ENCODE measurements around the gene MFAP2. TPM values are rescaled to one million over a fixed set of nuclear protein-coding genes. Genes with fewer than 3 reads are reported as not detected.

Gene MFAP2
- total RNA-seq, 1 experiment from 2014 or later, result 12.9 TPM

DNA sequence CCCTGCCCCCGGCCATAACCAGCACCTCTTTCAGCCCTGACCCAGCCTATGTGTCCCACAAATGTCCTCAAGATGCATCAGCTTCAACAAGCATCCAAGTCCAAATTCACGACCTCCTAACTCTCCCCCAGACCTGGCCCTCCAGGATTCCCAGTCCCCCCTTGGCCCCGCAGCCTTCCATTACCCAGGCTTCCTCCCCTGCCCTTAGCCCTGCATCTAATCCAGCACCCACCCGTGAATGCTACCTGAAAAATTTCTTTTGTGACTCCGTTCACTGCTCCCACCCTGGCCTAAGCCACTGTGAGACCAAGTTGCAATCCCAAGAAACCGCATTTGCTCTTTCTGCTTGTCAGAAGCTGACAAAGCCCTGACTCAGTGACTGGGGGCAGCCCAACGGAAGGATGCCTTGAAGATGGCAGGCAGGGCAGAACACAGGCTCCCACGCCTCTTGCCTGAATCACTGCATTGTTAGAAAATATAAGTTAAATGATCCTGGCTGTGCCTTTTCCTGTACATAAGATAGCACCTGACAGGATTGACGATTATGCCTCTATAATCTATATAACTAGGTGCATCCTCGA lies 939 bp upstream of the MFAP2 start:
- peak; percentile 87 for DNase-seq (ENCODE audit: low read depth)

DNA sequence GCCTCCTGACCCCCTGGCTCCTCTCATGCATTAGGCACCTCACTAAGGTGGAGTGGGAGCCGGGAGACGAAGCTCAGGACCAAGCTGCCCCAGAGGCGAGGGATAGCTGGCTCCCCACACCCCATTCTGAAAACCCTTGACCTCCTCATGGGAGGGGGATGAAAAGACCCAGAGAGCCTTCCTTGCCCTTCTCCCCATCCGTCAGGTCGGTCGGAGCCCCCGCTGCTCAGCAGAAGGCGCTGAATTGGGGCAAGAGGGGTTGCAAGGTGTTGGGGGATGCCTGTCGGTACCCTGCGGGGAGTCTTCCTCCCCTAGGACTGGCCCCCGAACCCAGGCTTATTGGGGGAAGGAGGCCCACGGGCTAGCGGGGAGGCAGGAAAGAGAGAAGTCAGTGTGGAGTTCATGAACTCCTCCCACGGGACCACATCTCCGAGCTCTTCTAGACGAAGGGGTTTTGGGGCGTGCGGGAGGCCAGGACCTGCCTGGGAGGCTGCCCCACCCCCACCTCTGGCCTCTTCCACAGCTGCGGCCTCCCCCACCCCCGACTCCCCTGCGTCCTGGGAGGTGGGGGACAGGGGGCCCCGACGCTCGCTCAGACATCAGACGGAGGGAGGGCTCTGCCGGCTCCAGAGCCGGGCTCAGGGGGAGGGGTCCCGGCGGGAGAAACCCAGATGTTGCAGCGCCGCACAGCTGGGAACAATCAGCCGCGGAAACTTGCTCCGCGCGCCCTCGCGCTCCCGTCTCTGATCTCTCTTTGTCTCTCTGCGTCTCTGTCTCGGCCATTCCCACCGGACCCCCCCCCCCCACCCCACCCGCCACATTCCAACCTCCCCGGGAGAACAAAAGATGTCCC lies 719 bp downstream of the MFAP2 start:
- DNase-seq (ENCODE audit: low read depth), result no peak

DNA sequence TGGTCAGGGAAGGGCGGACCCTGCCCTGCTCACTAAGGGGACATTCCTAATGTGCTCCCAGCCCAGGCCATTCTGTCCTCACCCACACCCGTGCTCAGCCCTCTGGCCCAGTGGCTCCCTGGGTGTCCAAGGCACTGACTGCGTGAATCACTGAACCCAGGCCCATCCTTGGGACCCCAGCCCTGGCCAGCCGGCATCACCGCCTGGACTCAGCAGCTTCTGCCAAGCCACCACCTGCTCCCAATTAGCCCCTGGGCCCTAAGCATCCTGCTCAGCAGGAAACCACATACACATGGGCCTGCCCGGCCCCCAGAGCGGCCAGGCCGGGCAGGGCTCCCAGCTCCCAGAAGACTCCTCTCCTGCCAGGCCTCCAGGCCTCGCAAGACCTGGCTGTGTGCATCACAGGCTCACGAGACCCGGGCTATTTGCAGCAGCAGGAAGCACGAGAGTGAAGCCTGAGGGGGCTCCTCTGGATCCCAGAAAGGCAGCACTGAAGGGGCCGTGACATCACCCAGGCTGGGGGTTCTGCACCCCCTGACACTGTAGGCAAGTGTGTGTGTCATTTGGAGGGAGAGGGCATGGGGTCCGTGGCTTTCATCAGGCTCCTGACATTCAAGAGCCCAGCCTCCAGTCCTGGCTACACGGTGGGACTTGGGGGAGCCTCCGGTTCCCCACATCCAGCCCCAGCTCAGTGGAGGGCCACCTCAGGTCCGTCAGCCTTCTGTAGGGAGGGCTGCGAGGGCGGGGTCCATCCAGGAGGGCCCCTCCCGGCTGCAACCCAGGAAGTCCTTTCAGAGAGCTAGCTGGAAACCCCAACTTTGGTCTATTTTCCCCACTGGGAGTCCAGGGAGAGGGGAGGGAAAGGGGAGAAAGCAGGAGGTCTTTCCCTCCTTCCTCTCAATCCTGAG lies 1.6 kb downstream of the MFAP2 start:
- no peak for DNase-seq (ENCODE audit: low read depth)

DNA sequence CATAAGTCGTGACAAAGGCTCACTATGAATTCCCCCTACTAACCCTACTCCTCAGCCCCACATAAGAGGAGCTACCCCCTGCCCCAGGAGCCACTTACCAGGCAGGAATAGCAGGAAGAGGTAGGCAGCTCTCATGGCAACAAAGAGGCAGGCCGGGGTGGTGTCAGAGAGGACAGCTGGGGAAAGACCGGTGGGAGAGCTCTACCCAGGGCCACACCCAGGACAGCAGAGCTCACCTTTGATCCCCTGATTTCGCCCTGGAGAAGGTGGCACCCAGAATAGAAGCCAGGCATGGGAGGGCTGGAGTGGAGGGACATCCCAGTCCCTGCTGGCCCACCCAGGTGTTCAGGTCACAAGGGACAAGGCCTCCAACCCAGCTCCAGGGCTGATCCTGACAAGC lies 2.3 kb downstream of the MFAP2 start:
- DNase-seq (ENCODE audit: low read depth), result no peak

DNA sequence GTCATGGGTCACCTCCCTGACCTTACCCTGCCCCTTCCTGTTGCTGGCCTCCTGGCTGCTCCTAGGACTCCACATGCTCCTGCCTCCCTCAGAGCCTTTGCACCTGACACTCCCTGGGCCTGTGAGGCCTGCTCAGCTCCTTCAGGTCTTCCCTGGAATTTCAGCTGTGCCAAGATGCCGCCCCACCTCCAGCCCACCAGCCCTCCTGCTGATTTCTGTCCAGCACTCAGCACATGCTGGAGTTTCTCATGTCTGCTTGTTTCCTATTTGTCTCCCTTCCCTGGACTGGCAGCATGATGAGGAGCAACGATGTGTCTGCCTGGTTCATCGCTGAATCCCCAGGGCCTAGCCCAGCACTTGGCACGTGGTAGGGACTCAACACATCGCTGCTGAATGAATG lies 3.0 kb downstream of the MFAP2 start:
- no peak for DNase-seq (ENCODE audit: low read depth)

DNA sequence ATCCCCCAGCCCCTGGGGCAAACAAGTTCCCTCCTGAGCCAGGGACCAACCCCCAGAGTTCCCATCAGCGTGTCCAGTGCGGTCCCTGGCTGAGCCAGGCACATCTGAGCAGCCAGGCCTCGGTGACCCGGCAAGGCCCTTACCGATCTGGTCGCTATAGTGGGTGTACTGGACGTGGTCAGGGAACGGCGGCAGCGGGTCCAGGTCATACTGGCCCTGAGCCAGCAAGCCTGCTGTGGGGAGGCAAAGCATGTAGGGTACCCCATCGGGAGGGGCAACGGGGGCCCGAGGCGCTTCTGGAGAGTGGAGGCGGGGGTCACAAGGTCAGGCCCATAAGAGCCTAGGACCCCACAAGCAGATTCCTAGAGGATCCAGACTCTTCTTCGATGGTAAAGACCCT lies 3.5 kb downstream of the MFAP2 start:
- no peak for DNase-seq (ENCODE audit: low read depth)

DNA sequence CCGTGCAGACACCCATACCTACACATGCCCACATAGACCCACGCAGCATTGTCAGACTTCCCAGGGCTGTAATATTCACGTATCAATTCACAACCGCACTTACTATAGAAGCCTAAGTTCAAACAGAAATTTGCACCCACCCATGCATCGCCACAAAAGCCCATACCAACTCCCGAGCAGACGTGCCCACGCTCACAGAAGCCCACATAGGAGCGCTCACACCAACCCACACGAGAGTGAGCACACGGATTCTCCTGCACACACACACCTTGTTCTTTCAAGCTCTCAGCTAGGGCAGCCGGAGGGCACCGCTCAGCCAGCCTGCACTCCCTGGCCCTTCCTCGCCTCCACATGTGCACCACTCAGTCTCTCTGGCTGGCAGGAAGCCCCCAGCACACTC lies 4.6 kb downstream of the MFAP2 start:
- no peak for DNase-seq (ENCODE audit: low read depth)

DNA sequence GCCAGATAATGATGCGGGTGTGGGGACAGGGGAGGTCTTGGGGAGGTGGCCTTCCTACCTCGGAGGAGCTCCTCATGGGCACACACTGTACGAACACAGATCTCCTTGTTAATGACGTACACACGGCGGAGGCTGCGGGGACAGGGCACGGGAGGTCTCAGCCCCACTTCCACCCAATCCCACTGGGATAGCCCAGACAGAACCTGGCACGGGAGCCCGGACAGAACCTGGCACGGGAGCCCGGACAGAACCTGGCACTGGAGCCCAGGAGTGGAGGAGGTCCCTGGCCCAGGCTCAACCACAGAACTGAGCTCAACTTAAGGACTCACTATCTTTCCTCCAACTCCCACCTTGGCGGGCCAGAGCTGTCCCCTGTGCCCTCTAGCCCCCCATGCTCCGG lies 5.2 kb downstream of the MFAP2 start:
- DNase-seq (ENCODE audit: low read depth), result no peak

DNA sequence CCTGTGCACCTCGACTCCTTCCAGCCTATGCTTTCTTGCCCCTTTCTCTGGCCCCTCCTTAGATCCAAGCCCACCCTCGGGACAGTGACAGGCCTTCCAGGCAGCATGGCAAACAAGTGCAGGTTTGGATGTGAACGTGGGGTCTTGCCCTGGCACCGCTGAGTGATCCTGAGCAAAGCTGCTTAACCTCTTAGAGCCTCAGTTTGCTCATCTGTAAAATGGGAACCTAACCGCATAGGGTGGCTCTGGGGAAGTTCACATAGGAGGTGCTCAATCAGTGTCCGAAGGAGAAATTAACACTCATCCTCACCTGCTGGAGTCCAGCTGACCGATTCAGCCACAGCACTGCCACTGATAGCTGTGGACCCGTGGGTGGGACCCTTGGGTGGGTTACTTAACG lies 7.2 kb downstream of the MFAP2 start:
- DNase-seq (ENCODE audit: low read depth), result no peak

DNA sequence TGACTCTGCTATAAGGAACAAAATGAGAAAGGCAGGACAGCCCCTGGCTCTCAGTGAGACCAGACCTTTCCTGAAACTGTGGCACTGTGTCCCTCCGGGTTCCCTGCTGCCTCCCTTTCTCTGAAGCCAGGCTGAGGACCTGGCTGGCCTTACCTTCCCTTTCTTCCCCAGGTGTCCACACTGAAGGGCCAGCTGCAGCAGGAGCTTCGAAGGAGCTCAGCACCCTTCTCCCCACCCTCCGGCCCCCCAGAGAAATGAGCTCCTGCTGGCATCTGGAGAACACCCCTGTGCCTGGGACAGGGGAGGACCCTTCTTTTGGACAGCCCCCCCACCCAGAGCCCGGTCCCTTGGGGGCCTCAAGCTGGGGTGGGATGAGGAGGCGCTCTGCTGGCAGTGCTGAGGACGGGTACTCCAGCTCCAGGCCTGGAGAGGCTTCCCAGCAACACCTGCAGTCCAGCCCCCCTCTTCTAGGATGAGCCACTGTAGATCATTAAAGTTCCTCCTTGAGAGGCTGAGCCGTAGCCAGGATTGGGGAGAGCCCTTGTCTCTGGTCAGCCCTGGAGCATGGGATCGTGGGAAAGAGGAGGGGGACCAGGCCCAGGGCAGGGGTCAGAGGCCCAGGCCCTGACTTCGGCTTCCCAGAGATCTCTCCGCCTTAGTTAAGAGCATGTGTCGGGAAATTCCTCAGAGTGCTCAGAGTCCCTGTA lies 8.1 kb downstream of the MFAP2 start:
- no peak for DNase-seq (ENCODE audit: low read depth)

DNA sequence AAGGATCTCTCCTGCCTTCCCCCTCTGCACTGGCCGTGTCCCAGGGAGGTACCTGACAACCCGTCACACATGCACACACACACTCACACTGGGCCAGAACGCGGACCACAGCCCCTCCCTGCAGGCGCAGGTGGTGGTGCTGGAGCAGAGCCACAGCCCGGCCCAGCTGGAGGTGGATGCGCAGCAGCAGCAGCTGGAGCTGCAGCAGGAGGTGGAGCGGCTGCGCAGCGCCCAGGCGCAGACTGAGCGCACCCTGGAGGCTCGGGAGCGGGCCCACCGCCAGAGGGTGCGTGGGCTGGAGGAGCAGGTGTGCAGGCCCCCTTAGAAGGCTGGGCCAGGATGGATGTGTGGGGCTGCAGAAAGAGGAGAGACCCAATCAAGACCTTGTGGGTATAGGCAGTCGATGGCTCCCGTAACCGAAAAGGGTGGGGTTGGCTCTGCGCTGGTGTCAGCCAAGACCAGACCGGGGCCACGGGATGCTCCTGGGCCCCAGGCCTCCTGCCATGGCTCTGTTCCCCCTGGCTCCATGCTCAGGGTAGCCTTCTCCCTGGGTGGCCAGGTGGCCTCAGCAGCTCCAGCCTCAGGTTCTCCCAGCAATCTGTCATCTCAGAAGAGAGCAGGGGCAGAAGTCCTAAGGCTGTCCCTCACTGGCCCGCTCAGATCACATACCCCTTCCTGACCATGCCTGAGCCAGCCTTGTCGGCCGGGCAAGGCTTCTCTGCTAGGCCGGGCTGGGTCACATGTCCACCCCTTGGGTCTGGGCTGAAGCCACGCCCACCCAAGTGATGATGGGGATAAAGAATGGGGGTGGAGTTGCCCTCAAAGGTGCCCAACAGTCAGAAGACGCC lies 8.9 kb downstream of the MFAP2 start:
- no peak for DNase-seq (ENCODE audit: low read depth)

DNA sequence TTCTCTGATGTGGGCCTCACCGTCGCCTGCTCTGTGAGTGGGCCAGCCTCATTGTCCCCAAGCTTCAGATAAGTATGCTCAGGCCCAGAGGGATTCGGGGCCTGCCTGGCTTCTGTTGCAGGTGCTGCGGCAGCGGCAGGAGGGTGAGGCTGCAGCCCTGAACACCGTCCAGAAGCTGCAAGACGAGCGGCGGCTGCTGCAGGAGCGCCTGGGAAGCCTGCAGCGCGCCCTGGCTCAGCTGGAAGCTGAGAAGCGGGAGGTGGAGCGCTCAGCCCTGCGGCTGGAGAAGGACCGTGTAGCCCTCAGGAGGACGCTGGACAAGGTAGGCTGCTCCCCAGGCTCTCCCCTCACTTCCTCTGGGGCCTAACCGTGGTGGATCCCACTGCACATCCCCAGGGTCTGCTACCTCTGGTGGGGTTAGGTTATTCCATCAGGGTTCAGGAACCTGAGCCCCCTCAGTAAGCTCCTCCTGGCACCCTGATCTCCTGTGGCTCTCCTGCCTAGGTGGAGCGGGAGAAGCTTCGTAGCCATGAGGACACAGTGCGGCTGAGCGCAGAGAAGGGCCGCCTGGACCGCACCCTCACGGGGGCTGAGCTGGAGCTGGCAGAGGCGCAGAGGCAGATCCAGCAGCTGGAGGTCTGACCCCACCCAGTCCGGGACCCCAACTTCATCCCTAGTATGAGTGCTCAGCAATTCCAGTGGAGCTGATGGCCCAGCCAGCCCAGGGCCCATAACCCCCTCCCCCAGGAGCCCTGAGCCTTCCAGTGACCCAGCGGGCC lies 10.1 kb downstream of the MFAP2 start:
- DNase-seq (ENCODE audit: low read depth), result no peak

DNA sequence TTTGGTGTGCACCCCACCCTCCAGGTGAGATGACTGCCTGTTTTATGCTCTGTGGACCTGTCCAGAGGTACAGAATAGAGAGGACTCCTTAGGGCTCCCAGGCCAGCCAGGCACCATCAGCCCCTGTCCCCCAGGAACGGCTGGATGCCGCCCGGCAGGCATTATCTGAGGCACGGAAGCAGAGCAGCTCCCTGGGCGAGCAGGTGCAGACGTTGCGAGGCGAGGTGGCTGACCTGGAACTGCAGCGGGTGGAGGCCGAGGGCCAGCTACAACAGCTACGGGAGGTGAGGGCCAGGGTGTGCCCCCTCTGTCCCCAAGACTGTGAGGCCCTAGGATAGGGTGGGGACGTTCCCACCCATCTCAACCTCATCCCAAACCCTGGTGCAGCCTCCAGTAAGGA lies 10.8 kb downstream of the MFAP2 start:
- DNase-seq (ENCODE audit: low read depth), result no peak

DNA sequence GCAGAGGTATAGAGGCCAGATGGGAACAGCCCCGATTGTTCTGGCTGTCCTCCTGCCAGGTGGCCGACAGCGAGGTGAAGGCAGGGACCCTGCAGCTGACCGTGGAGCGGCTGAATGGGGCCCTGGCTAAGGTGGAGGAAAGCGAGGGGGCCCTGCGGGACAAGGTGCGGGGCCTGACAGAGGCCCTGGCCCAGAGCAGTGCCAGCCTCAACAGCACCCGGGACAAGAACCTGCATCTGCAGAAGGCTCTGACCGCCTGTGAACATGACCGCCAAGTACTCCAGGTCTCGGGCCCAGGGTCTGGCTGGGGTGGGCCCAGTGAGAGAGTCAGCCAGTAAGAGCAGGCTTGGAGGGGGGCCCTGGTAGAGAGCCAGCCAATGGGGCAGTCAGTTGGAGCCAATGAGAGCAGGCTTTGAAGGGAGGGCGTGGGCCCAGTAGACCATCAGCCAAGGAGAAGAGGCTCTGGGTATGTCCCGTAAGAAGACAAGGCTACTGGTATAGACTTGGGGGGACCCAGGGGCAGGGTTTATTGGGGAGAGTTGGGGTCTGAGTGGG lies 11.3 kb downstream of the MFAP2 start:
- no peak for DNase-seq (ENCODE audit: low read depth)

DNA sequence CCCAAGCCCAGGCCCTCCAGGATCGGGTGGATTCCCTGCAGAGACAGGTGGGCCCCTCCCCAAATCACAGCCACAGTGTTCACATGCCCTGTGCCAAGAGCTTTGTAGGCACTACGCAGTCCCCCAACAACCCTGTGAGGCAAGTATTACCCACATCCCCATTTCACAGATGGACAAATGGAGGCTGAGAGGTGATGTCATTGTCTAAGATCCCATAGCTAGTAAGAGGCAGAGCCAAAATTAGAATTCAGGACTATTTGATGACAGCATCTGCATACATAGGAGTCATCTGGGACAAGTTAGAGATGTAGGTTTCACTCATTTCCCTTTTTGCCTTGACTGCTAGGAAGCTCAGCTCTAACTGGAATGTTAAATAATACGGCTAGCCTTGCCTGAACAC lies 12.0 kb downstream of the MFAP2 start:
- DNase-seq (ENCODE audit: low read depth), result no peak

DNA sequence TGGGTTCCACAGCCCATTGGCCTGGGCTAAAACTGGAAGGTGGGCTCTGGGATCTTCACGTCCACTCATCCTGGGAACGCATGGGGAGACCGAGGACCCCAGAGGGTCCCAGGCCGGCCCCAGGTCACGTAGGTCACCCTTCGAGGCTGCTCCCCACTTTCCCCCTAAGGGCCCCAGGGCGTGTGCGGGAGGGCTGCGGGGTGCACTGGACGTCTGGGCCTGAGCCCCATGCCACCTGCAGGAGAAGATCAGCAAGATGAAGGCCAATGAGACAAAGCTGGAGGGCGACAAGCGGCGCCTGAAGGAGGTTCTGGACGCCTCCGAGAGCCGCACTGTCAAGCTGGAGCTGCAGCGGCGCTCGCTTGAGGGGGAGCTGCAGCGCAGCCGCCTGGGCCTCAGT lies 12.5 kb downstream of the MFAP2 start:
- DNase-seq (ENCODE audit: low read depth), result no peak

DNA sequence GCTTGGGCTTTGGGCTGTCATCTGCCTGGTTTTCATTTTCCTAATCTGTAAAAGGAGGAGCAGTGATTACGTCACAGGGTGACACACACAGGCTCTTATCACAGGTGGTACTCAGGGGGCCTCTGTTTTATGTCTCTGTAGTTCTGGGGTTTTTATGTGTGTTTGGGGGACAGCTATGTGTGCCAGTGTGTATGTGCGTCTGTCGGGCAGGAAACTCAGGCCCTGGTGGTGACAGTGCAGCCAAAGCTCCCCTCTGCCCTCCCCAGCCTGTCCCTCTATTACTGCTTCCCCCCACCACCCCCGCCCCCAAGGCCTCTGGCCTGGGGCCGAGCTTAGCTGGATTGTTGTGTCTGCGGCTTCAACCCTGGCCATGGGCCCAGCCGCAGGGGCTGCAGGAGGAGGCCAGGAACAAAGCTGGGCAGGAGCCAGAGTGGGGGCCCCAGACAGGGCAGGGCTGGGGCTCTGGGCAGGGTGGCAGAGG lies 13.3 kb downstream of the MFAP2 start:
- DNase-seq (ENCODE audit: low read depth), result no peak

DNA sequence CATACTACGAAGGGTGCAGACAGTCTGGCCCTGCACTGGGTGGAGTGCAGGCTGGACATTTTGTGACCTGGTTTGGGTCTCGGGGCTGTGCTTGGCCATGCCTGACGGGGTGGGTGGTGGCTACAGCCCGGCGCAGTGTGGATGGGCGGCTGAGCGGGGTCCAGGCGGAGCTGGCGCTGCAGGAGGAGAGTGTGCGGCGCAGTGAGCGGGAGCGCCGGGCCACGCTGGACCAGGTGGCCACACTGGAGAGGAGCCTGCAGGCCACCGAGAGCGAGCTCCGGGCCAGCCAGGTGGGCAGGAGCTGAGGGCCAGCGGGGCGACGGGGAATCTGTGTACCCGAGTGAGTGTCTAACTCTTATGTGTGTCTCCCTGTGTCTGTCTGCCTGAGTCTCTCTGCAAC lies 14.1 kb downstream of the MFAP2 start:
- no peak for DNase-seq (ENCODE audit: low read depth)

DNA sequence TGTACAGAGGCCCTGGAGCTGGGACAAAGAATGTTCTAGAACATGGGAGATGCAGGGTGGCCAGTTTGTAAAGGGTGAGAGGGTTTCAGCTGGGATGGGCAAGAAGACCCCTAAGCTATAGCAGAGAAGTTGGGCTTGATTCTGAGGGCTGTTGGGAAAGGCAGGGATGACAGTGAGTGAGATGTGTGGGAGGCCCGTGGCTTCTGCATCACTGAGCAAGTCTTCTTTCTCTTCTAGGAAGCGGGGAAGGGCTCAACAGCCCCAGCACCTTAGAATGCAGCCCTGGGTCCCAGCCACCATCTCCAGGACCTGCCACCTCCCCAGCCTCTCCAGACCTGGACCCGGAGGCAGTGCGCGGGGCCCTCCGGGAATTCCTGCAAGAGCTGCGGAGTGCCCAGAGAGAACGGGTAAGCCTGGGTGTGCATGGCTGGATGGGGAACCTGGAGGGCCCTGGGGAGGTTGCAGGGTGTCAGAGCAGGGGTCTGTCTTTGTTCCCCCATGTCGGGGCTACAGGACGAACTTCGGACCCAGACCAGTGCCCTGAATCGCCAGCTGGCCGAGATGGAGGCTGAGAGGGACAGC lies 14.8 kb downstream of the MFAP2 start:
- no peak for DNase-seq (ENCODE audit: low read depth)
